HG02852 (cell line): ENCODE results near the gene GABRG3.
"Not testable (repeated sequence)": the region's sequence is repeated elsewhere in the genome, so short reads cannot be mapped to it uniquely, and the experiment has no call there.

Source experiments
- ATAC-seq: cut with Tn5 transposase; IDR thresholded peaks from one replicate; pipeline ENCODE4 v1.9.1; 2021; ENCODE audit warnings: mild to moderate bottlenecking, moderate library complexity; ENCODE audit not compliant: unreplicated experiment

Gene GABRG3

DNA sequence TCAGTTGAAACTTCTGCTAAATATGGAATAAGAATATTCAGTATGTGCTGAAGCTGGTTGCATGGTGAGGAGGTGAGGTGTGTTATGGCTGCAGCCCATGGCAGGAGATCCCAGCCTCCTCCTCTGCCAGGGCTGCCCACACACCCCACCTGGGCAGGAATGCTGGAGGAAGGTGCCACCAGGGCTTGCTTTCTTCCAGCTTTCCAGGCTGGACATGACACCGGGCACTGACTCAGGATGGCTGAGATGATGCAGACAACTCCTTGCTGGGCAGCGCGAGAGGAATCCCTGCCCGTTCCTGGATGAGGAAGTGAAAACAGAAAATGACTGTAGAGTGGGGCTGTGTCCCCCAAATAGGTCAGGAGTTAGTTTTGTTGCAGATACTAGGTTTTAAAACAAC, 14.1 kb downstream of the GABRG3 start:
- no peak for ATAC-seq

- no peak for ATAC-seq
Observed at GRCh38 chr15:26996250-26996649, 25.3 kb downstream of the GABRG3 start.

- ATAC-seq = not testable (repeated sequence)
Observed at GRCh38 chr15:27003003-27003402, 32.0 kb downstream of the GABRG3 start.

DNA sequence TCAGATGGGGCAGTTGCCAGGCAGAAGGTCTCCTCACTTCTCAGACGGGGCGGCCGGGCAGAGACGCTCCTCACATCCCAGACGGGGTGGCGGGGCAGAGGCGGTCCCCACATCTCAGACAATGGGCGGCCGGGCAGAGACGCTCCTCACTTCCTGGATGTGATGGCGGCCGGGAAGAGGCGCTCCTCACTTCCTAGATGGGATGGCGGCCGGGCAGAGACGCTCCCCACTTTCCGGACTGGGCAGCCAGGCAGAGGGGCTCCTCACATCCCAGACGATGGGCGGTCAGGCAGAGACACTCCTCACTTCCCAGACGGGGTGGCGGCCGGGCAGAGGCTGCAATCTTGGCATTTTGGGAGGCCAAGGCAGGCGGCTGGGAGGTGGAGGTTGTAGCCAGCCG, 33.2 kb downstream of the GABRG3 start:
- ATAC-seq = not testable (repeated sequence)

DNA sequence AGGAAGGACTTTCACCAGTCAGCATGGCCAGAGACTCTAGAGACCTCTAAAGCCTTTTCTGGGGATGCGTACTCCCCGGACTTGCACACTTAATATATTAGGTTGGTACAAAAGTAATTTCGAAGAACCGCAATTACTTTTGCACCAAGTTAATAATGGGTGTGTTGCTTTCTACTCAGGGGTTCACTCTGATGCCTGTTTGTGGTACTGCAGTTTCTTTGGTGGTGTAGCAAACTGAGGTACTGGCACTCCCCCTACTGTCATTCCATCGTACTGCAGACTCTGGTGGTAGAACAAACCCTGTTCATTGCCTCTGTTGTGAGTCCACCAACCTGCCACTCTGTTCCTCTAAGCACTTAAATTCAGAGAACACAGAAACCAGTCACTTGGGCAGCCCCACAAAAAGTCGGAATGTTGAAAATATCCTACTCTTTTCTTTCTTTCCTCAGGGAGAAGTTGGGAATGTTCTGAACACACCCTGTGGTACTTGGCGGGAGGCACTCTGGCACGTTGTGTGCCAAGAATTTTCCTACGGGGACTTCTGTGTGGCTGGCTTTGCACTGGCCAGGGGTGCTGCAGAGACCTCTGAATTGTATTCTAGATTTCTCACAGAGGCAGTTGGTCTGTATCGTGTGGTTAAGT, 46.3 kb downstream of the GABRG3 start:
- ATAC-seq = peak; percentile 82

DNA sequence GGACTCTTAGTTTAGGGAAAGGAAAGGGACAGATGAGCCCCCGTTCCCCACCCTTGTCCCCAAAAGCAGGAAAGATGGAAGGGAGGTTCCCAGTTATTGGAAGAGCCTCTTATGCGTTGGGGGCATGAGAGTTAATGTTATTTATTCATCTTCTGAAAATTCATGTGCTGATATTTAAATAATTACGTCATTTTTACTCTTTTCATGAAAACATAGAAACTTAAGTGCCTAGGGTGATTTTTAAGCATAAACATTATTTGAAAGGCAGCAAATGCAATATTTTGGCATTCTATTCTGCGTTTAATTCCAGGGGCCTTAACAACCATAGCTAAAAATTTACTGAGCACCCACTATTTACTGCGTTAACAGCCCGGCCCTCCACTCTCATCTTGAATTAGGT, 48.7 kb downstream of the GABRG3 start:
- no peak for ATAC-seq

- no peak for ATAC-seq
Observed at GRCh38 chr15:27025481-27025966, 54.5 kb downstream of the GABRG3 start.

DNA sequence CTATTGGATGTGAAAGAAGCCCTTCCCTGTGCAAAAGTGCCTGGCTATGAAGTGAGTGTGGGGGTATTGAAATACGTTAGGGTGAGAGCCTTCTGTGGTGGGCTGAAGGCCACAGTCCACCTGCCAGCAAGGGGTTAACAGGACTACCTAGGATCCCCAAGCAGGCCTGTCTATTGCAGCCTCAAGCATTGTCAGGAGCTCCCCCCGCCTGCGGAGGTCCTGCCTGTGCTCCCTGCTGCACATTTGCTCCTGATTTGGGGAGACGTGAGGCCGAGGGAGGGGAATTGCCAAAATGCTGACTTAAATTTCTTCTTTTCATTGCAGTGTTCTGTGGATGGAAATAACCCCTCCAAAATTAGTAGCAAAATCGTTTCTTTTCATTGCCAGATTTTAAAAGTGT, 56.2 kb downstream of the GABRG3 start:
- no peak for ATAC-seq

DNA sequence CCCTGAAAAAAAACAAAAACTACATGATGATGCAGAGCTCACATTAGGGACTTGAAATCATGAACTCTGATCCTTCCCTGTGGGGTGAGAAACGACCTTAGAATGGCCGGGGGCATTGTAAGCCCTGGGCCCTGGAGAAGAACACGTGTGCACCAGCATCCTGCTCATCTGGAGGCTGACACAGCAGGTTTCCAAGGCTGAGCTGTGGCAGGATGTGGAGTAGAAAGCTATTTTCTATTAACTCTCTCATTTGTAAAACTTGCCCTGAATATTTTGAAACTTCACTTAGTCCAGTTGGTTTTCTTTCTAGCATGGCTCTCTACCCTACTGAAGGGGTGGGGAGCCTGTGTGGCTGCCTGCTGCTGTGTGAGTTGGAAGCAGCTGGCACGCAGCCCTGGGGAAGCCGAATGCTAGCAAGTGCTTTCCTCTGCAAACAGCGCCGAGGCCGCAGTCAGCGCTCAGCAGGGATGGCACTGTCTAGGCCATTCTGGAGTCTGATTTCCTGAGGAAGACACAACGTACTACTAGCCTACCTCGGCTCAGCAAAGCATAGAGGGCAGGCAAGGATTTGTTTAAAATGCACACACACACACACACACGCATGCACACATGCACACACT, 58.0 kb downstream of the GABRG3 start:
- ATAC-seq = no peak

DNA sequence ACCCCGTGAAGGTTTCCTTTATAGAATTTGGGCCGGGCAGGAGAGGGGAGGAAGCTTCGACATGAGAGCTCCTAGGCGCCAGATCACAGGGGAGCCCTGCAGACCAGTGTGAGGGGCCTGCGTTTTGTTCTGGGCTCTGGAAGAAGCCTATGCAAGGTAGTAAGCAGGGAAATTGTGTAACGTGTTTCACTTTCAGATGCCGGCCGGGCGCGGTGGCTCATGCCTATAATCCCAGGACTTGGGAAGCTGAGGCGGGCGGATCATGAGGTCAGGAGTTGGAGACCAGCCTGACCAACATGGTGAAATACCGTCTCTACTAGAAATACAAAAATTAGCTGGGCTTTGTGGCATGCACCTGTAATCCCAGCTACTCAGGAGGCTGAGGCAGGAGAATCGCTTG, 65.2 kb downstream of the GABRG3 start:
- no peak for ATAC-seq

DNA sequence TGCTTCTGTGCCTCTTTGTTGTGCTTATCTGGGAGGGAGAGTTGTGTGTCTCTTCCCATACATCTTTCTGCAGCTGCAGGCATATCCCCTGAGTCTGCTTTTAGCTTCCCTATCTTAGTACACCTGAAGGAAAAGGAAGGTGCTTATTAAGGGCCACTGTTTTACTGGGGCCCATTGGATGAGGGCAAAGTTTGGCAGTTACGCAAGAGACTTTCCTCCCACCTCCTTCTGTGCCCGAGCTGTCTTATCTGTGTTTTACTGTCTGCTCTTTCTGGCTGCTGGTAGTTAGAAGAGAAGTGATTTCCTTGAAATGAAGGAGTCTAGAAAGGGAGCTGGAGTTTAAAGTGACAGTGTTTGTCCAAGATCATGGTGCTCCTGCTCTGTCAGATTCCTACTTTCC, 66.5 kb downstream of the GABRG3 start:
- no peak for ATAC-seq

- no peak for ATAC-seq
Observed at GRCh38 chr15:27039152-27039551, 68.2 kb downstream of the GABRG3 start.

DNA sequence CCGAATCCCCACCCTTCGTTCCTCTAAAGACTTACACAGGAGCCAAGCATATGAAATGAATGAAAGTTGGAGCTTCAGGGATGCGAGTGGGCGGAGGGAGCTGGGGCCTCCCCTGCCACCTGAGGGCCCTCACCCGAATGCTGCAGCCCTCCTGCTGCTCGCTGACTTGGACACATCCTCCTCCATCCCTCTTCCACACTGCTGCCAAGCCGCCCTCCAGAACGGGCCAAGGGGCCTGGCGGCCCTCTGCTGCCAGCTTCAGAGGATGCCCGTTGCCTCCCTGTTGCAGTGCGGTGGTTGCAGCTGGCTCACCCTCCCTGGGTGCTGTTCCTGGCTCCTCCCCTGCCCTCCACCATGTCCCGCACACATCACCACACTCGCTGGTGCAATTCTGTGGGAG, 71.2 kb downstream of the GABRG3 start:
- ATAC-seq = no peak

GRCh38 chr15:27042646-27043045, 71.7 kb downstream of the GABRG3 start:
- no peak for ATAC-seq

DNA sequence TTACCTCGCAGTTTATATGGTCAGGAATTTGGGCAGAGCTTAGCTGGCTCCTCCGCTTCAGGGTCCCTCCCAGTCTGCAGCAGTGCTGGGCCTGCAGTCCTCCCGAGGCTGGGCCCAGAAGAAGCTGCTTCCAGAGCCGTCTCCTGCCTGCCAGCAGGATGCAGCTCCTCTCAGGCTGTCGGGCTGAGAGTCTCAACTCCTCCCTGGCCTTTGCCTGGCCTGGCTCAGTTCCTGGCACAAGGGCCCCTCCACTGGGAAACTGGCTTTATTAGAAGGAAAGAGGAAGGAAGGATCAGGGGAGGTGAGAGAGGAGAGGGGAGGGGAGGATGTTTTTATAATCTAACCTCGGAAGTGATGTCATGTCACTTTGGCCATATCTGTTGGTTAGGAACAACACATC, 72.8 kb downstream of the GABRG3 start:
- no peak for ATAC-seq

DNA sequence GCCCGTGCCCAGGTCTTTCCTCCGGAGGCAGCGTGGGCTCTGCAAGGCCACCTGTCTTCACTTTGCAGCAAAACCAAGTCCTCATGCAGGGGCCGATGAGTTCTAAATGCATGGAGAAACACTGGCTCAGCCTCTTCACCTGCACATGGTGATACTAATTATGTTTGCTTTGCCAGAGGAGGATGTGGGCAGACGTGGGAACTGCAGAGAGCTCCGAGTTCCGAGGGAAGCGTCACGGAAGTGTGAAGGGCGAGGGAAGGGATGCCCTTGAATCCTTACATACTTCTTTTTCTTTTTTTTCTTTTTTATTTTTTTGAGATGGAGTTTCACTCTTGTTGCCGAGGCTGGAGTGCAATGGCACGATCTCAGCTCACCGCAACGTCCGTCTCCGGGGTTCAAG, 74.8 kb downstream of the GABRG3 start:
- no peak for ATAC-seq

- no peak for ATAC-seq
Observed at GRCh38 chr15:27046880-27047279, 75.9 kb downstream of the GABRG3 start.

DNA sequence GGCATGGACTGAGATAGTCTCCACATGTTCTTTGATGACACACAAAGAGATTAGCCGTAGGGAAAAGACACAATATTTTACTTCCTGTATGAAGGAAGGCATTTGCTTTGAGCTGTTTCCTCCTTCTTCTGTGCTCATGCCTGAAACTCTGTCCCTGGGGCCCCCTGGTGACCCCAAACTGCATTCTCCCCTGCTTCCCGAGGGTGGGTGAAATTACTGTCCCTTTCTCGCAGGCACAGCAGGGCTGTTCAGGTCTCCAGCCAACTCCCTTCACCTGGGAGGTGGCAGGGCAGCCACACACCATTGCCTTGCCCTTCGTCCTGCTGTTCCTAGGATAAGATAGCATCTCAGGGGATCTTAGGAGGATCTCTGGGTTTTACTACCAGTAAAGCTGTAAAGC, 79.2 kb downstream of the GABRG3 start:
- no peak for ATAC-seq

GRCh38 chr15:27054426-27054825, 83.4 kb downstream of the GABRG3 start:
- no peak for ATAC-seq

- ATAC-seq = no peak
Observed at GRCh38 chr15:27057904-27058645, 87.1 kb downstream of the GABRG3 start.

GRCh38 chr15:27058939-27059338, 88.0 kb downstream of the GABRG3 start:
- ATAC-seq = no peak

DNA sequence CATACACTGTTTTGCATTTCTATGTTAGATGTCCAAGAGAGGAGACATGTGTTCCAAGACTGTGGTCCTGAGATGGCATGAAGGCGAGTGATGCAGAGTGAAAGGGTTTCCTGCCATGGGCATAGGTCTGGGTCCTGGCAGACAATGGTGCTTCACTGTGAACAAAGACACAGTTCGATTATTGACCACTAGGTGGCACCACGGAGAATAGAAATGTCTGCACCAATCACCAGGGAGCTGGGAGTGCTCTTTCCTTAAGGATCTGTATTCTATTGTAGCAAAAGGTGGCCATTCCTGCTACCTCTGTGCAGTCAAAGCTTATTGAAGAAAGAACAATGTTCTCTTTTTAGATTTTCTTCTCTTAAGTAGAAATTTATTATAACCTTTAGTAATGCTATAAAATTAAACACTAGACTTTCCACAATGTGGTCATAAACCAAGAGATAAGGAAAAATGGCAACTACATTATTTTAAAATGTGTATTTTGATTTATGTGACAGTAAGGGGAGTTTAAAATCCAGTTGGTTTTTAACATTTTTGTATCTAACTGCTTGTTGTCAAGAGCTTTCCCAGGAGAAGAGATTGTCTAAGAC, 88.7 kb downstream of the GABRG3 start:
- ATAC-seq = no peak
